K562 (cell line): Measurements from ENCODE around the gene TRAF7.

Source experiments
- CBX8 ChIP-seq: fragments of 200-600 bp; sonication (generic); IDR thresholded peaks from 2 replicates; pipeline ENCODE4 v1.6.1; 2012; ENCODE audit warnings: borderline replicate concordance, mixed run types, low read depth, mild to moderate bottlenecking, moderate library complexity, mixed read lengths, low read length, control low read depth, inconsistent platforms; ENCODE audit not compliant: poor library complexity, severe bottlenecking; ENCODE audit errors: extremely low read depth
- FOXM1 ChIP-seq, 2 experiments: fragments of 450-650 bp in 1 of 2; sonication (generic) in 1 of 2; formaldehyde crosslinking in 1 of 2; IDR thresholded peaks; 2 replicates each; pipeline versions ENCODE4 v1.6.1 to v1.9.0; 2017 to 2022; ENCODE audit warnings: low read depth in 2 of 2, mild to moderate bottlenecking in 2 of 2, missing genetic modification reagents in 1 of 2, moderate library complexity in 1 of 2
- GATAD2B ChIP-seq: fragments of 450-650 bp; IDR thresholded peaks from 2 replicates; pipeline ENCODE4 v1.6.1; 2017; ENCODE audit warnings: mild to moderate bottlenecking, borderline replicate concordance
- RBM34 ChIP-seq: fragments of 200-400 bp; formaldehyde crosslinking; IDR thresholded peaks from 2 replicates; pipeline ENCODE4 v1.6.1; 2018; ENCODE audit warnings: low read length, borderline replicate concordance; ENCODE audit not compliant: insufficient read depth
- SMAD3 ChIP-seq: fragments of 450-650 bp; formaldehyde crosslinking; conservative IDR thresholded peaks from 2 replicates; pipeline ENCODE4 v1.4.0; 2020; ENCODE audit warnings: mild to moderate bottlenecking
- TCF7L2 ChIP-seq: fragments of 150-350 bp; IDR thresholded peaks from 2 replicates; pipeline ENCODE4 v1.6.1; 2016; ENCODE audit warnings: low read depth, mild to moderate bottlenecking, low read length, moderate library complexity

DNA sequence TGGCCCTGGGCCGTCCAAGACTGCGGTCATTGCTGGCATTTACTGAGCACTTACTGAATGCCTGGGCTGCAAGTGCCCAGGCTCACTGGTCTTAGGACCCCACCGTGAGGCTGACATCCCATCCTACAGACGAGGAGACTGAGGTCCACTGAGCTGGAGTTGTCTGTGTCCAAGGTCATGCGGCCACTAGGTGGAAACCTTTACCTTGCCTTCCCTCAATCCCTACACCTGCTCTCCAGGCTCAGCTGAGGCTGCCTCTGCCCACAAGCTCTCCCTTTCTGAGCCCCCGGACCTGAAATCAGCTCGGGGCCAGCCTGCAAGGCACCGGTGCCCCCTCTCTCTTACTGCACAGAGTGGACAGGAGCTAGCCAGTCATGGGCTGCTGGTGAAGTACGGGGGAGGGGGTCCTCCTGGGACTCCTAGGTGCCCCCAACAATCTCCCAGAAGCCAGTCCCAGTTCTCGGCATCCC is 39.3 kb downstream of the TRAF7 start:
- TF ChIP-seq SMAD3 (CRISPR knock-in tag) (no peak), TCF7L2 (no peak), CBX8 (no peak), FOXM1 (IDR thresholded peaks at IDR 0.05; ENCODE audit: low read depth) (no peak), FOXM1 (CRISPR knock-in tag; IDR thresholded peaks at IDR 0.05; ENCODE audit: low read depth) (no peak), GATAD2B (no peak), RBM34 (no peak)
